ENCODE measurements around the gene HPCAL1.

HPCAL1 gene

DNA sequence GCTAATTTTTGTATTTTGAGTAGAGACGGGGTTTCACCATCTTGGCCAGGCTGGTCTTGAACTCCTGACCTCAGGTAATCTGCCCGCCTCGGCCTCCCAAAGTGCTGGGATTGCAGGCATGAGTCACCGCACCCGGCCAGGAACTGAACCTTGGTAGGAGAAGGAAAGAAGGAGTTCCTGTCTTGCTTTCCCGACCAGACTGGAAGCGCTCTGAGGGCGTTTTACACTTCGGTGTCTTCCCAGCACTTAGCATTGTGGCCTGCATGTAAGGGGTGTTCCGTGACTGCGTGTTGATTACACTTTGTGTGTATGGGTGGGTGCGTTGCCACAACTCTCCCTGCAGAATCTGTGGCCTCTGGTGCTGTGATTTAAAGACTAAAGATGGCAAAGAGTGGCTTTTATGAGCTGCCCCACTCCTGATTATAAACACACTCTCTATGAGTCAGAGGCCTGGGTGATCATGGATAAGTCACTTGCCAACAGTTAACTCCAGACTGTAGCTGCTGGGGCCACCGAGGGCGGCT is 99.4 kb downstream of the HPCAL1 start:
- no peaks in the 10 kb centered on the region for H3K9me3 Mint-ChIP-seq
- DNase-seq (no peak), ATAC-seq (replicated peaks) (no peak)
- H3K27ac Mint-ChIP-seq: peak overlapping the region; percentile 25
- peaks cover 39 to 74% of the 10 kb centered on the region in 2 donors for H3K4me1 Mint-ChIP-seq
- no peak overlapping the region for H3K4me3 Mint-ChIP-seq
- peaks cover 31 to 37% of the 10 kb centered on the region in 2 donors for H3K36me3 Mint-ChIP-seq
- no peaks in the 10 kb centered on the region for H3K27me3 Mint-ChIP-seq

- Mint-ChIP-seq H3K4me1 (peaks cover 44 to 76% of the 10 kb centered on the region in 2 donors), H3K36me3 (peaks cover 33 to 37% of the 10 kb centered on the region in 2 donors), H3K4me3 (no peak overlapping the region), H3K27ac (no peak overlapping the region), H3K9me3 (no peaks in the 10 kb centered on the region), H3K27me3 (no peaks in the 10 kb centered on the region)
- DNase-seq (no peak), ATAC-seq (replicated peaks) (no peak)
These were observed 100.0 kb downstream of the HPCAL1 start for GRCh38 chr2:10402653-10403215.

GRCh38 chr2:10404324-10405143 is 101.8 kb downstream of the HPCAL1 start:
- Mint-ChIP-seq H3K9me3 (no peaks in the 10 kb centered on the region), H3K36me3 (peaks cover 28 to 29% of the 10 kb centered on the region in 2 donors), H3K27me3 (no peaks in the 10 kb centered on the region), H3K4me1 (peaks cover 51 to 81% of the 10 kb centered on the region in 2 donors), H3K4me3 (no peak overlapping the region), H3K27ac (no peak overlapping the region)
- DNase-seq (no peak), ATAC-seq (replicated peaks) (no peak)

- H3K4me1 Mint-ChIP-seq: peaks cover 47 to 81% of the 10 kb centered on the region in 2 donors
- H3K27ac Mint-ChIP-seq: no peak overlapping the region
- no peak overlapping the region for H3K4me3 Mint-ChIP-seq
- DNase-seq (no peak), ATAC-seq (replicated peaks) (no peak)
- no peaks in the 10 kb centered on the region for H3K27me3 Mint-ChIP-seq
- H3K36me3 Mint-ChIP-seq: peaks cover 20 to 22% of the 10 kb centered on the region in 2 donors
- no peaks in the 10 kb centered on the region for H3K9me3 Mint-ChIP-seq
These were observed 102.7 kb downstream of the HPCAL1 start for GRCh38 chr2:10405448-10405847.

GRCh38 chr2:10406016-10406415 is 103.3 kb downstream of the HPCAL1 start:
- Mint-ChIP-seq H3K9me3 (no peaks in the 10 kb centered on the region), H3K27ac (peak overlapping the region; percentile 59), H3K36me3 (peaks cover 16% of the 10 kb centered on the region in 2 donors)

DNA sequence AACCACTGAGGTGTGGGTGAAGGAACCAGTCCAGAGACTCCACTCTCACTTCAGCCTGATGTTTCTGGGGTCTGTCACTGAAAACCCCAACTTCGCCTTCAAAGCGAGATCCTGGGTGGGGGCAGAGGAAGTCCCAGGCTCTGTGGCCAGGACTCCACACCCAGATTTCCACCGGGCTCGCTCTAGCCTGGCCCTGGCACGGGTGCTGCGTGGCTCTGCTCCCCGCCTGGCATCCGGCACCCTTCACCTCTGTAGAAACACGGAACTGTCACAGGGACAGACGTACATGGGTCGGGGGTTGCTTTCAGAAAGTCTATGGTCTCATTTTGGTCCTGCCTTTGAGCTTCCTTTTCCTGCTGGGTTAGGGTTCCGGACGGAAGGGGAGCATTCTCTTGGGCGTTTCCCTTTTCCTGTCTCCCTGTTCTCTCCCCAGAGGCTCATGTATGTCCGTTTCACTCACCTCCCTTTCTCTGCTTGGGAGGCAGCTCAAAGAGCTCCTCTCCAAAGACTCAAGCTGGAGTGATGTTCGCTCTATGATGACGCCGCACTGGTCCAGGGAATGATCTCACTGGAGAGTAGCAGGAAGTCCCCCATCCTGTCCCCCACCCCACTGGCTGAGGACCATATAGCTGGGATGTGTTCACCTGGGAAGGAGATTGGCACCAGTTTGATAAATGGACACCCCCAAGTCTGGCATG is 103.9 kb downstream of the HPCAL1 start:
- H3K4me1 Mint-ChIP-seq: peaks cover 47 to 81% of the 10 kb centered on the region in 2 donors
- no peaks in the 10 kb centered on the region for H3K27me3 Mint-ChIP-seq
- H3K9me3 Mint-ChIP-seq: no peaks in the 10 kb centered on the region
- no peak overlapping the region for H3K4me3 Mint-ChIP-seq
- no peak for ATAC-seq (replicated peaks)
- no peak overlapping the region for H3K27ac Mint-ChIP-seq
- DNase-seq: no peak
- peaks cover 14 to 16% of the 10 kb centered on the region in 2 donors for H3K36me3 Mint-ChIP-seq

More at GRCh38 chr2:10406016-10406415, 103.3 kb downstream of the HPCAL1 start:
- Mint-ChIP-seq H3K4me3 (no peak overlapping the region), H3K4me1 (peaks cover 47 to 81% of the 10 kb centered on the region in 2 donors), H3K27me3 (no peaks in the 10 kb centered on the region)
- ATAC-seq (replicated peaks): no peak
- no peak for DNase-seq

GRCh38 chr2:10407432-10407831 is 104.7 kb downstream of the HPCAL1 start:
- peaks cover 52 to 85% of the 10 kb centered on the region in 2 donors for H3K4me1 Mint-ChIP-seq
- DNase-seq (no peak), ATAC-seq (replicated peaks) (no peak)
- H3K4me3 Mint-ChIP-seq: peak overlapping the region; percentile 57 to 68
- H3K36me3 Mint-ChIP-seq: peaks cover 22 to 24% of the 10 kb centered on the region in 2 donors
- H3K9me3 Mint-ChIP-seq: peaks cover 0 to 2% of the 10 kb centered on the region in 2 donors
- H3K27me3 Mint-ChIP-seq: no peaks in the 10 kb centered on the region
- H3K27ac Mint-ChIP-seq: peak overlapping the region; percentile 73

DNA sequence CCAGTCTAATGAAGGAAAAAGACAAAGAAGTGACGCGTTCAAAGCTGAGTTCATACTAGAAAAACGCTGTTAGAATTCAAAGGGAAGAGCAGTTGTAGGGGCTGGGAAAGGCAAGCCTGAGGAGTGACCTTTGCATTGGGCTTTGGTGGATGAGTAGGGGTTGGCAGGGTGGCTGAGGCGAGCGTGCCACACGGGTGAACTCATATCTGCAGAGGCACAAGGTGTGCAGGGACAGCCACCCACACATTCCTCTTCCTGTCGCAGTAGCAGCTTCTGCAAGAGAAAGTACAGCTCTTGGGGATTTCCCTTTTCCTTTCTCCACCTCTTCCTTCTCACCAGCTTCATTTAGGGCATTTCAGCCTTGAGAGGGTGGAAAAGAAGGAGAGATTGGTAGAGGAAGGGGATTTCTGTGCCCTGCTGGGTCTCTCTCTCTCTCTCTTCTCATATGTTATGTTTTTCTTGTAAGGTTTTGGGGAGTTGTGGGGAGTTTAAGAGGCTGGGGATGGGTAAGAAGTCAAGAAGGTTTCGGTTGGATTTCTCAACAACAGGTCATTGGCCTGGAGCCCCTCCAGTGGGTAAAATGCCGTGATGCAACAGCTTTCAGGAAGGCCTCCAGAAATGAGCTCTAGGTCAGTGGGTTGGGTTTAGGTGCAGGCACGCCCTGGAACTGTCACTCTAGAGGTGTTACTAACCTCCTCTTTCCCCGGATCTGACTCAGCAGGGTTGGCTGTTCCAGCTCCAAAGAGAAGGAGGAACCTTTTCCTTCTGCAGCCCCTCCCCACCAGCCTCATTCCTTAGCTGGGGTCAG is 105.3 kb downstream of the HPCAL1 start:
- ATAC-seq (replicated peaks) (peak; percentile 40 to 54), DNase-seq (peak; percentile 24)
- peaks cover 26 to 30% of the 10 kb centered on the region in 2 donors for H3K36me3 Mint-ChIP-seq
- peaks cover 56 to 91% of the 10 kb centered on the region in 2 donors for H3K4me1 Mint-ChIP-seq
- peak overlapping the region; percentile 68 to 70 for H3K4me3 Mint-ChIP-seq
- peak overlapping the region; percentile 73 for H3K27ac Mint-ChIP-seq
- no peaks in the 10 kb centered on the region for H3K27me3 Mint-ChIP-seq
- H3K9me3 Mint-ChIP-seq: peaks cover 0 to 5% of the 10 kb centered on the region in 2 donors

DNA sequence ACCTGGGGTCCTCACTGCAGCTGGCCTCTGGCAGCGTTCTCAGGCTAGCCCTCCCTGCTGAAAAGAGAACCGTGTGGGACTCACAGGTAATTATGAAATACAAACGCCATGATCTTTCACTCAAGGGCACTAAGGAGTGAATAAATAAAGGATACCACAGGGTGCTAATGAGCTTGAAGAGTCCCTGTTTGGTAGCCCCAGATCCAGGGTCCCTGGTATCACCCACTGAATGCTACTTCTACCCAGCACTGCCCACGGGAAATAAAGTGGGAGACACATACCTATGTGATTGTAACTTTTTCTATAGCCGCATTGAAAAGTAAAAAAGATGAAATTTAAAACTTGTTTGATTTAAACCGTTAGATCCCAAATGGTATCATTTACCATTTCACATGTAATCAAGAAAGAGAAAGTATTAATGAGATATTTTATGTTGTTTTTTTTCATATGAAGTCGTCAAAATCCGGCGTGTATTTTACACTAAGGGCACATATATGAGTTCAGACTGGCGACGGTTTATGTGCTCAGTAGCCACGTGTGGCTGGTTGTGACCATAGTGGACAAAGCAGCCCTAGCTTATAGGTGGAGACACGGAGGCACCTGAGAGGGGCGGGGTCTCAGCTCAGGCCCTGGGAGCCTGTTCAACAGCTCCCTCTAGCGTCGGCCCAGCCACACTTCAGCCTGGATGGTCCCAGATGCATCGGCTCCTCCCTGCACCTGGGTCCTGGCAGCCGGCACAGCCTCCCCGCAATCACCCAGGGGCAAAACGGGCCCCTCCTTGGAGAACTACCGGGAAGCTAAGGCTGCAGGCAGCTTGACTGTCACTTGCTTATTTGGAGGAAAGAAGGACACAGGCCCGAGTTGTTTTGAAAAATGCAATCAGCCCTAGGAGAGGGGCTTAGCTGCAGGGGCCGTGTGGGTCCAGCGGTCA is 106.2 kb downstream of the HPCAL1 start:
- peak; percentile 78 for DNase-seq
- Mint-ChIP-seq H3K36me3 (peaks cover 26 to 27% of the 10 kb centered on the region in 2 donors), H3K27ac (peak overlapping the region; percentile 62), H3K4me1 (peaks cover 55 to 87% of the 10 kb centered on the region in 2 donors), H3K9me3 (peaks cover 0 to 5% of the 10 kb centered on the region in 2 donors), H3K27me3 (no peaks in the 10 kb centered on the region), H3K4me3 (peak overlapping the region; percentile 68 to 70)
- ATAC-seq (replicated peaks): peak; percentile 64 to 72

GRCh38 chr2:10410001-10410822 is 107.5 kb downstream of the HPCAL1 start:
- peaks cover 0 to 5% of the 10 kb centered on the region in 2 donors for H3K9me3 Mint-ChIP-seq
- no peaks in the 10 kb centered on the region for H3K27me3 Mint-ChIP-seq
- H3K36me3 Mint-ChIP-seq: peaks cover 17 to 20% of the 10 kb centered on the region in 2 donors
- ATAC-seq (replicated peaks) (peak; percentile 86 to 89), DNase-seq (peak; percentile 69)
- H3K4me3 Mint-ChIP-seq: peak overlapping the region; percentile 48 to 76
- peaks cover 55 to 78% of the 10 kb centered on the region in 2 donors for H3K4me1 Mint-ChIP-seq
- H3K27ac Mint-ChIP-seq: peak overlapping the region; percentile 89

DNA sequence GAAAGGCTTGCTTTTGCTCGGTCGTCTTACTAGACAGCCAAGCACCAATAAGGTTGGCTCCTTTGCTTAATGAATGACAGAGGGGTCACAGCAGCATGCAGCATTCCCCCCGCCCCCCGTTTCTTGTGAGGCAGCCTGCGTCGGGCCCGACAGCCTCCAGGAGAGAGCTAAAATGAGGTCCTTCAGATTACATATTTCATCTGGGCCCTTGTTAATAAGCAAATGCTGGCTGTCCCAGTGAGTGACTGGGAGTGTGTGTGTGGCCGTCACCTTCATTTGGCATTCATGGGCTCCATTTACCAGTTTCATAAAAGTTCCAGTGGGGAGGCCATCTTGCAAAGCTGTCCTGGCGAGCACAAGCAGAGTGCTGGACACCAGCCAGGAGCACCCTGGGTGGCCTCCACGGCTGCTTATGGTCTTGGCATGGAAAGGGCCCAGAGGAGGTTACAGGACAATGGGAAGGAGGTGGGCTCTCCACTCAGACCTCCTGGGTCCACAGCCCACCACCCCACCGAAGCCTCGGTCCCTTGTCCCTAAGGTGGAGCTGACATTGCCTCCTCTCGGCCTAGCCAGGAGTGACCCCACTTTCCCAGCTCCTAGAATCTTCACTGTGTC is 108.2 kb downstream of the HPCAL1 start:
- ATAC-seq (replicated peaks): no peak
- H3K4me1 Mint-ChIP-seq: peaks cover 54 to 71% of the 10 kb centered on the region in 2 donors
- H3K9me3 Mint-ChIP-seq: peaks cover 0 to 5% of the 10 kb centered on the region in 2 donors
- peaks cover 20 to 24% of the 10 kb centered on the region in 2 donors for H3K36me3 Mint-ChIP-seq
- H3K27ac Mint-ChIP-seq: peak overlapping the region; percentile 80
- no peak for DNase-seq
- peak overlapping the region; percentile 15 to 73 for H3K4me3 Mint-ChIP-seq
- H3K27me3 Mint-ChIP-seq: no peaks in the 10 kb centered on the region

DNA sequence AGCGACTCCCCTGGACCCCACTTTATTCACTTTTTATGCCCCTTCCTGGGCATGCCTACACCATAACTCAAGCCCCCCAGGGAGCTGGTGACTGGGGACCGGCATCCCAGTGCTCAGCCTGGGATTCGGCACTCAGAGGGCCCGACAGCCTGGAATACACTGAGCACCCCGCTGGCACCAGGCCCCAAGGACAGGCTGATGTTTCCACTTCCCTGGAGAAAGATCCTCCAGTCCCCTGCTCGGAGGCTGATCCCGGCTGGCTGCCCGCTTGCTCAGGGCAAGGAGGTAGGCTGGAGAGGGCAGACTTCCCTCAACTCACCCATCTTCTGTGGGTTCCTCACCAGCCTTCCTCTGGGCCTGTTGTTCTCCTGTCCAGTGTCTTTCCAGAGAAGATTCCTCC is 108.9 kb downstream of the HPCAL1 start:
- H3K27me3 Mint-ChIP-seq: no peaks in the 10 kb centered on the region
- DNase-seq (no peak), ATAC-seq (replicated peaks) (no peak)
- peaks cover 20 to 23% of the 10 kb centered on the region in 2 donors for H3K36me3 Mint-ChIP-seq
- peak overlapping the region; percentile 86 for H3K27ac Mint-ChIP-seq
- peaks cover 53 to 68% of the 10 kb centered on the region in 2 donors for H3K4me1 Mint-ChIP-seq
- H3K4me3 Mint-ChIP-seq: peak overlapping the region; percentile 13 to 14
- H3K9me3 Mint-ChIP-seq: peaks cover 0 to 5% of the 10 kb centered on the region in 2 donors
